Calu3 (cell line): Measurements from ENCODE around the gene IKZF5. TPM values are rescaled to one million over a fixed set of nuclear protein-coding genes. Genes with fewer than 3 reads are reported as not detected.

ENCODE experiments used
- BruUV-seq: library from RNA; stranded (reverse); fragments of 400-500 nt; replicated peaks from 2 replicates; lab custom pipeline; 2021; lab: Mats Ljungman, UMichigan
- CTCF ChIA-PET: fragments of 300-600 bp; sonication (Branson Sonifier 250); formaldehyde crosslinking; loops from one replicate; lab custom pipeline; 2022; ENCODE audit warnings: antibody characterized with exemption; lab: Charles Lee
- DNase-seq: peaks from one replicate; pipeline ENCODE4 v3.0.0; 2022
- H3K27ac Mint-ChIP-seq: one replicate; pipeline ENCODE4 v1.8.0; 2022; ENCODE audit warnings: mixed read lengths; ENCODE audit not compliant: unreplicated experiment
- H3K27me3 Mint-ChIP-seq: one replicate; pipeline ENCODE4 v1.8.0; 2022; ENCODE audit warnings: mixed read lengths; ENCODE audit not compliant: unreplicated experiment
- H3K36me3 Mint-ChIP-seq: one replicate; pipeline ENCODE4 v1.8.0; 2022; ENCODE audit warnings: mild to moderate bottlenecking, moderate library complexity, mixed read lengths; ENCODE audit not compliant: insufficient read depth, unreplicated experiment
- H3K4me1 Mint-ChIP-seq: one replicate; pipeline ENCODE4 v1.8.0; 2022; ENCODE audit warnings: mild to moderate bottlenecking, low read depth, mixed read lengths; ENCODE audit not compliant: unreplicated experiment
- H3K4me3 Mint-ChIP-seq: one replicate; pipeline ENCODE4 v1.8.0; 2022; ENCODE audit warnings: mild to moderate bottlenecking, low read depth, moderate library complexity, mixed read lengths; ENCODE audit not compliant: unreplicated experiment
- H3K9me3 Mint-ChIP-seq: one replicate; pipeline ENCODE4 v1.8.0; 2022; ENCODE audit warnings: low read depth, mixed read lengths; ENCODE audit not compliant: unreplicated experiment
- intact Hi-C: fragments of 100-400 bp; cut with micrococcal nuclease; formaldehyde crosslinking; loops from one replicate; pipeline ENCODE4 v1.10.0; 2022; ENCODE audit not compliant: unreplicated experiment
- total RNA-seq: library from RNA; stranded (reverse); gene quantifications from 2 replicates; pipeline ENCODE4 v1.2.3, GENCODE V29; 2022
- TF ChIP-seq, protein P1 (sequence below): fragments of 200-600 bp; IDR thresholded peaks from one replicate; pipeline ENCODE4 v1.8.0; 2022; ENCODE audit warnings: antibody characterized with exemption; ENCODE audit not compliant: unreplicated experiment

Gene IKZF5
- total RNA-seq, 1 experiment from 2014 or later = 9.2 TPM

DNA sequence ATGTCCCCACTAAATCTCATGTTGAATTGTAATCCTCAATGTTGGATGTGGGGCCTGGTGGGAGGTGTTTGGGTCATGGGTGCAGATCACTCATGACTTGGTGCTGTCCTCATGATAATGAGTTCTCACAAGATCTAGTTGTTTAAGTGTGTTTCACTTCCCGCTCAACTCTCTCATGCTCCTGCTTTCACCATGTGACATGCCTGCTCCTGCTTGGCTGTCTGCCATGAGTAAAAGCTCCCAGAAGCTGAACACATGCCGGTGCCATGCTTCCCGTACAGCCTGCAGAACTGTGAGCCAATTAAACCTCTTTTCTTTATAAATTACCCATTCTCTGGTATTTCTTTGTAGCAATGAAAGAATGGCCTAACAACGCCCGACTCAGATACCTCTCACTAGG is 34.6 kb downstream of the IKZF5 start:
- Mint-ChIP-seq H3K4me1 (no peaks in the 10 kb centered on the region), H3K4me3 (no peak overlapping the region), H3K27ac (no peak overlapping the region), H3K9me3 (peaks cover 2% of the 10 kb centered on the region), H3K27me3 (no peaks in the 10 kb centered on the region), H3K36me3 (no peaks in the 10 kb centered on the region)
- intact Hi-C loops = no loop called here
- no TSS peak for BruUV-seq
- TF ChIP-seq, protein P1, sequence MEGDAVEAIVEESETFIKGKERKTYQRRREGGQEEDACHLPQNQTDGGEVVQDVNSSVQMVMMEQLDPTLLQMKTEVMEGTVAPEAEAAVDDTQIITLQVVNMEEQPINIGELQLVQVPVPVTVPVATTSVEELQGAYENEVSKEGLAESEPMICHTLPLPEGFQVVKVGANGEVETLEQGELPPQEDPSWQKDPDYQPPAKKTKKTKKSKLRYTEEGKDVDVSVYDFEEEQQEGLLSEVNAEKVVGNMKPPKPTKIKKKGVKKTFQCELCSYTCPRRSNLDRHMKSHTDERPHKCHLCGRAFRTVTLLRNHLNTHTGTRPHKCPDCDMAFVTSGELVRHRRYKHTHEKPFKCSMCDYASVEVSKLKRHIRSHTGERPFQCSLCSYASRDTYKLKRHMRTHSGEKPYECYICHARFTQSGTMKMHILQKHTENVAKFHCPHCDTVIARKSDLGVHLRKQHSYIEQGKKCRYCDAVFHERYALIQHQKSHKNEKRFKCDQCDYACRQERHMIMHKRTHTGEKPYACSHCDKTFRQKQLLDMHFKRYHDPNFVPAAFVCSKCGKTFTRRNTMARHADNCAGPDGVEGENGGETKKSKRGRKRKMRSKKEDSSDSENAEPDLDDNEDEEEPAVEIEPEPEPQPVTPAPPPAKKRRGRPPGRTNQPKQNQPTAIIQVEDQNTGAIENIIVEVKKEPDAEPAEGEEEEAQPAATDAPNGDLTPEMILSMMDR = no peak
- CTCF ChIA-PET = no interaction called here
- DNase-seq = no peak

GRCh38 chr10:122968698-122969097 is 39.9 kb downstream of the IKZF5 start:
- CTCF ChIA-PET = no interaction called here
- Mint-ChIP-seq H3K36me3 (no peaks in the 10 kb centered on the region), H3K4me1 (no peaks in the 10 kb centered on the region), H3K27me3 (no peaks in the 10 kb centered on the region), H3K4me3 (no peak overlapping the region), H3K27ac (no peak overlapping the region), H3K9me3 (peaks cover 12% of the 10 kb centered on the region)
- no peak for DNase-seq
- BruUV-seq = no TSS peak
- TF ChIP-seq, protein P1 = no peak
- intact Hi-C loops = no loop called here

- Mint-ChIP-seq H3K9me3 (peaks cover 12% of the 10 kb centered on the region), H3K27ac (no peak overlapping the region), H3K36me3 (no peaks in the 10 kb centered on the region), H3K27me3 (no peaks in the 10 kb centered on the region), H3K4me3 (no peak overlapping the region), H3K4me1 (no peaks in the 10 kb centered on the region)
- DNase-seq = no peak
- no TSS peak for BruUV-seq
- intact Hi-C loops = no loop called here
- TF ChIP-seq, protein P1 = no peak
- CTCF ChIA-PET = no interaction called here
Observed at GRCh38 chr10:122966879-122967278, 41.7 kb downstream of the IKZF5 start.

GRCh38 chr10:122962405-122962804 is 46.2 kb downstream of the IKZF5 start:
- BruUV-seq = no TSS peak
- intact Hi-C loops = no loop called here
- Mint-ChIP-seq H3K4me1 (no peaks in the 10 kb centered on the region), H3K9me3 (no peaks in the 10 kb centered on the region), H3K4me3 (no peak overlapping the region), H3K27ac (no peak overlapping the region), H3K36me3 (no peaks in the 10 kb centered on the region), H3K27me3 (no peaks in the 10 kb centered on the region)
- DNase-seq = no peak
- CTCF ChIA-PET = no interaction called here
- TF ChIP-seq, protein P1 = no peak
